ENCODE results near the gene PACRG. TPM values are rescaled to one million over a fixed set of nuclear protein-coding genes. Genes with fewer than 3 reads are reported as not detected.

The PACRG gene
- total and polyA plus RNA-seq, 9 donors, result 2.5 to 33.1 (median 3.8) TPM

DNA sequence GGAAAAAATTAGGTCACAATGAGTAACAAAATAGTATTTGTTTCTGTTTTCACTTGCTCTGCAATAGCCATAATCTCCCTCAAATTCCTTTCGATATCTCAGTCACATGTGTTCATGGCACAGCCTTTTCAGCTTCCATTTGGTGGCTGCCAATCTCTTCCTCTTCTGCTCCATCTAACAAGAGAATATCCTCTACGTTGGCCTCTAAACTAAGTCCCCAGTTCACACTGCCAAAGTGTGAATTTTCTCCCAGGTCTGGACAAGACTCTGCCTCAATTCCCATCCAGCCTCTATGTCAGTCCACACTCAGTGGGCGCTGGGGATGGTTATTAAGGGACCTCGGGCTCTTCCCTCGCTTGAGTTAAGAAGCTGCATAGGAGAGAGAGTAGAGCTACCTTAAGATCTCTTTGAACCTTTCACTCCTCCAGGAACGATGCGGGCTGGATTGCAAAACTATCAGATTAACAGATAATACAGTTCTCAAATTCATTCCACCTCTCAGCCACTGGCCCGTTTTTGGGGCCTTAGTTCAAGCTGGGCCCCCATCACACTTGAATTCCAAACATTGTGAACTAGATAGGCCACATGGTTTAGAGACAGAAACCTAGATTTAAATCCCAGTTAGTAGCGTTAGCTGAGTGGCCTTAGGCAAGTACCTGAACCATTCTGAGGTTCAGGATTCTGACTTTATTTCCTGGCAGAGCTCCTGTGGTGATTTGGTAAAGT lies 436.6 kb downstream of the PACRG start:
- intact Hi-C loops (cut with DNase I), result no loop called here
- H3K27me3 ChIP-seq, result no peaks in the 10 kb centered on the region
- H3K4me3 ChIP-seq, result no peak overlapping the region
- WGBS, 3 donors, result 61 to 70% (median 62%) methylated on average over 9 of the region's 9 CpGs
- H3K36me3 ChIP-seq, result no peaks in the 10 kb centered on the region
- no peaks in the 10 kb centered on the region for H3K9me3 ChIP-seq
- no peaks in the 10 kb centered on the region for H3K4me1 ChIP-seq (ENCODE audit: insufficient read depth)
- no peak overlapping the region for H3K27ac ChIP-seq
- TF ChIP-seq POLR2A (IDR thresholded peaks at IDR 0.05), result no peak
- no peak for DNase-seq

DNA sequence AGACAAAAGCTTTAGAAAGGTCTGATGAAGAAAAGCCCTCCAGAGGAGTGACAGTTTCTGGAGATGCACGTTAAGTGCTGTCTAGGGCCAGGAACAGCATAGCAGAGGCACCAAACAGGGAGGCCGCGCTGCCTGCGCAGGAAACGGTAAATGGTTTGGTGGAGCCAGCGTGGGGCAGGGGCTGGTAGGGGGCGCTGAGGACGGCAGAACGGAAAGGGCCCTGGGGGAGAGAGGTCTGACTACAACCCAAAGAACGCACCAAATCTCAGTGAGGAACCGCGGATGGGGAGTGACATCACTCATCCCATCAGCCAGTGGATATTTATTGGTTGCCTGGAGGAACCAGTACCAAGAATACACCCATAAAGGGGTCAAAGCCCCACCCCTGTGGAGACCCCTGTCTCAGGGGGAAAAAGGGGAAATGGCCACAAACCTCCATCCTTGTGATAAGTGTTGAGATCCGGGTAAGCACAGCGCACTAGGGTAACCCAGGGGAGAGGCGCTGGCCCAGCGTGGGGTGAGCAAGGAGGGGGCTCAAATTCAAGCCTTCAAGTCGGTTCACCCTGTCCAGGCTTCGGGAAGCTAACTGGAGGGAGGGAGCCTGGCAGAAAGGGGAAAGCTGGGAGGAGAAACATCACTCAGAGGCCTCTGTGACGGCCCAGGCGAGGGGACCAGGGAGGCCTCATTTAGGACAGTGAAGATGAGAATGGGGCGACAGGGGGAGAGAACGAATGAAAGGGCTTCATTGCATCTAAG lies 437.6 kb downstream of the PACRG start:
- no peak overlapping the region for H3K4me3 ChIP-seq
- DNase-seq, result no peak
- H3K4me1 ChIP-seq (ENCODE audit: insufficient read depth), result no peaks in the 10 kb centered on the region
- intact Hi-C loops (cut with DNase I), result no loop called here
- TF ChIP-seq, protein P1, sequence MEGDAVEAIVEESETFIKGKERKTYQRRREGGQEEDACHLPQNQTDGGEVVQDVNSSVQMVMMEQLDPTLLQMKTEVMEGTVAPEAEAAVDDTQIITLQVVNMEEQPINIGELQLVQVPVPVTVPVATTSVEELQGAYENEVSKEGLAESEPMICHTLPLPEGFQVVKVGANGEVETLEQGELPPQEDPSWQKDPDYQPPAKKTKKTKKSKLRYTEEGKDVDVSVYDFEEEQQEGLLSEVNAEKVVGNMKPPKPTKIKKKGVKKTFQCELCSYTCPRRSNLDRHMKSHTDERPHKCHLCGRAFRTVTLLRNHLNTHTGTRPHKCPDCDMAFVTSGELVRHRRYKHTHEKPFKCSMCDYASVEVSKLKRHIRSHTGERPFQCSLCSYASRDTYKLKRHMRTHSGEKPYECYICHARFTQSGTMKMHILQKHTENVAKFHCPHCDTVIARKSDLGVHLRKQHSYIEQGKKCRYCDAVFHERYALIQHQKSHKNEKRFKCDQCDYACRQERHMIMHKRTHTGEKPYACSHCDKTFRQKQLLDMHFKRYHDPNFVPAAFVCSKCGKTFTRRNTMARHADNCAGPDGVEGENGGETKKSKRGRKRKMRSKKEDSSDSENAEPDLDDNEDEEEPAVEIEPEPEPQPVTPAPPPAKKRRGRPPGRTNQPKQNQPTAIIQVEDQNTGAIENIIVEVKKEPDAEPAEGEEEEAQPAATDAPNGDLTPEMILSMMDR (IDR thresholded peaks at IDR 0.05), result no peak
- no peak for TF ChIP-seq POLR2A (IDR thresholded peaks at IDR 0.05)
- no peak for TF ChIP-seq EP300 (IDR thresholded peaks at IDR 0.05)
- H3K27ac ChIP-seq, result no peak overlapping the region
- H3K36me3 ChIP-seq, result no peaks in the 10 kb centered on the region
- H3K9me3 ChIP-seq, result no peaks in the 10 kb centered on the region
- WGBS, 3 donors, result 94 to 96% (median 95%) methylated on average over 22 of the region's 22 CpGs
- H3K27me3 ChIP-seq, result no peaks in the 10 kb centered on the region

DNA sequence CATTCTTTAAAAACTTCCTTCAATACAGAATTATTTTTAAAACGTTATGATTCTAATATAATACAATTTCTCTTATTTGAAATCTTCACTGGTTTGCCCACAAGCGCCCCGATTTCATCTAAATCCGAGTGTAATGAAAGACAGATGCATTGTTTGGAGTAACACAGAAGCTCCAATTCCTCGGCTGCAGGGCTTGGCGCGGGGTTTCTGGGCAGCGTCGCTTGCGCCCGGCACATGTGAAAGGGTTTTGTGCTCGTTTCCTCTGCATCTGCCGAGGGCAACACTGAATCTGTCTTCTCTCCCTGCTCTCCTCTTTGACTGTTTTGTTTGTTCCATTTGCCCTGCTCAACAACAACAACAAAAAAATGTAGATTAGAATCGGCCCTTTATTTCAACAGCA lies 438.1 kb downstream of the PACRG start:
- intact Hi-C loops (cut with DNase I), result no loop called here
- Histone ChIP-seq H3K27me3 (no peaks in the 10 kb centered on the region), H3K4me3 (no peak overlapping the region), H3K9me3 (no peaks in the 10 kb centered on the region), H3K36me3 (no peaks in the 10 kb centered on the region), H3K4me1 (ENCODE audit: insufficient read depth) (no peaks in the 10 kb centered on the region), H3K27ac (no peak overlapping the region)
- 87 to 94% (median 92%) methylated on average over 14 of the region's 14 CpGs for WGBS, 3 donors
- DNase-seq, result no peak
- TF ChIP-seq, protein P1 (IDR thresholded peaks at IDR 0.05), result no peak
- TF ChIP-seq EP300 (IDR thresholded peaks at IDR 0.05) (no peak), POLR2A (IDR thresholded peaks at IDR 0.05) (no peak)

DNA sequence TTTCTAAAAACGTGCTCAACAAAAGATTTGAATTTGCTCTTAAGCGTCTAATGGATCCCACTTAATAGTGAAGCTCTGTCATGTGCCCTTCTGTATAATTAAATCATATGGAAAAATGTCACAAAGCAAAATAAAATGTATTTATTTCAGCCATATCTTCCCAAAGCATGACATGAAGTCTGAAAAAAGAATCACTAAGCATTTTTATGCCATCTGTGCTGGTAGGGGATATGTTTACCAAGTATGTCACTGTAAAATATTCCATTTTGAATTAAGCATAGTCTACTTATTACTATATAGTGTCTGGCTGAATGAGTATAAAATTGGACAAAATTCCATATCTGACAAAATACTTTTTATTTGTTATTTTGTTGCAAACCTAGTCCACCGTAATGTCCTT lies 438.7 kb downstream of the PACRG start:
- H3K4me1 ChIP-seq (ENCODE audit: insufficient read depth), result no peaks in the 10 kb centered on the region
- H3K9me3 ChIP-seq, result no peaks in the 10 kb centered on the region
- H3K4me3 ChIP-seq, result no peak overlapping the region
- no peak overlapping the region for H3K27ac ChIP-seq
- 82 to 84% (median 83%) methylated on average over 3 of the region's 3 CpGs for WGBS, 3 donors
- intact Hi-C loops (cut with DNase I), result no loop called here
- no peaks in the 10 kb centered on the region for H3K36me3 ChIP-seq
- no peak for TF ChIP-seq EP300 (IDR thresholded peaks at IDR 0.05)
- TF ChIP-seq, protein P1 (IDR thresholded peaks at IDR 0.05), result no peak
- no peak for TF ChIP-seq POLR2A (IDR thresholded peaks at IDR 0.05)
- H3K27me3 ChIP-seq, result no peaks in the 10 kb centered on the region
- no peak for DNase-seq

- intact Hi-C loops (cut with DNase I), result no loop called here
- no peak for DNase-seq
- H3K4me3 ChIP-seq, result no peak overlapping the region
Observed at GRCh38 chr6:163169521-163169920, 441.7 kb downstream of the PACRG start.

More at GRCh38 chr6:163169521-163169920, 441.7 kb downstream of the PACRG start:
- Histone ChIP-seq H3K27me3 (no peaks in the 10 kb centered on the region), H3K36me3 (no peaks in the 10 kb centered on the region), H3K9me3 (no peaks in the 10 kb centered on the region), H3K4me1 (ENCODE audit: insufficient read depth) (no peaks in the 10 kb centered on the region), H3K27ac (no peak overlapping the region)
- TF ChIP-seq POLR2A (IDR thresholded peaks at IDR 0.05) (no peak), EP300 (IDR thresholded peaks at IDR 0.05) (no peak)
- TF ChIP-seq, protein P1 (IDR thresholded peaks at IDR 0.05), result no peak
- WGBS, 3 donors, result 95 to 96% (median 96%) methylated on average over 11 of the region's 11 CpGs

Data from ovary (tissue), 9 donors.